ENCODE measurements around the gene PXK. TPM values are rescaled to one million over a fixed set of nuclear protein-coding genes. Genes with fewer than 3 reads are reported as not detected.
A peak's percentile ranks its signal among the peaks of the same experiment; 100 is the strongest.
"Not testable (repeated sequence)": the region's sequence is repeated elsewhere in the genome, so short reads cannot be mapped to it uniquely, and the experiment has no call there.

The PXK gene
- total RNA-seq, 1 donor from 2014 or later = 43.4 TPM

DNA sequence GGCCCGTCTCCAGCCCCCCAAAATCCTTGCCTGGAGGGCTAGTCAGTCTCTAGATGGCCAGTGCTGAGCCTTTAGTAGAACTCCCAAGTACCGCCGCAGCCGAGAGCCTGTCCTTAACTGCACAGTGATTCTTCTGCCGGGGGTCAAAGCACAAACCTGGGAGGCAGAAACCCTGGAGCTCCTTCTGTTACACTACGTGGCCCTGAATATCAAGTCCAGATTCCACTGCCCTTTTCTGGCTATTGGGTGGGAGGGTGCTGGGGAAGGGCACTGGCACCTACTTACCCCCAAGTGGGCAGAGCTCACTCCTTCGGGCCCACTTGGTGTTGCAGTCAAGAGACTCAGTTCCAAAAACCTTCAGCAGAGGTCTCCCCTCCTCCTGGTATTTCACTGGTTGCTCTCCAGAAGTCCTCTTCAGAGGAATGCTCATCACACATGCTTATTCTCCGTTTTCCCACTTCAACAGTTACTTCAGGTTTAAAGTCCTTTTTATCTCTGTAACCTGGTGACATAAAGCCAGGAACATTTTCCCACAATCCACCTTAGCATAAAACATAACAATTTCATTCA lies 90.1 kb downstream of the PXK start:
- peaks cover 4% of the 10 kb centered on the region for H3K4me1 Mint-ChIP-seq (ENCODE audit: low read depth)
- H3K9me3 Mint-ChIP-seq = no peaks in the 10 kb centered on the region

DNA sequence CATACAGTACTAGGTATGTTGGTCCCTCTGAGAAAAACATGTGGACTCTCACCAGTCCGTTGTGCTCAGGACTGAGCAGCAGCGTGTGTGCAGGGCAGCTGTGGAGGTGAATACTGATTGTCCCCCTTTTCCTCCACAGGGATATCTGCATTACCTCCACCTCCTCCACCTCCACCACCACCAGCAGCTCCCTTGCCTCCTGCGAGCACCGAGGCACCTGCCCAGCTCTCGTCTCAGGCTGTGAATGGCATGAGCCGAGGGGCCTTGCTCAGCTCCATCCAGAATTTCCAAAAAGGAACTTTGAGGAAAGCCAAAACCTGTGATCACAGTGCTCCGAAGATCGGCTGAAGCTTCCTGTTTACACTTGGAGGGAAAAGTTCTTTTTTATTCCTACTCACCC lies 91.9 kb downstream of the PXK start:
- no peaks in the 10 kb centered on the region for H3K4me1 Mint-ChIP-seq (ENCODE audit: low read depth)

More for the DNA sequence above, 90.1 kb downstream of the PXK start:
- peaks cover 30% of the 10 kb centered on the region for H3K36me3 Mint-ChIP-seq (ENCODE audit: low read depth)
- H3K27me3 Mint-ChIP-seq (ENCODE audit: insufficient read depth) = no peaks in the 10 kb centered on the region
- intact Hi-C loops (cut with micrococcal nuclease) = no loop called here
- no peak overlapping the region for H3K27ac Mint-ChIP-seq
- H3K4me3 Mint-ChIP-seq = no peak overlapping the region
- DNase-seq (ENCODE audit: low spot score) = no peak

DNA sequence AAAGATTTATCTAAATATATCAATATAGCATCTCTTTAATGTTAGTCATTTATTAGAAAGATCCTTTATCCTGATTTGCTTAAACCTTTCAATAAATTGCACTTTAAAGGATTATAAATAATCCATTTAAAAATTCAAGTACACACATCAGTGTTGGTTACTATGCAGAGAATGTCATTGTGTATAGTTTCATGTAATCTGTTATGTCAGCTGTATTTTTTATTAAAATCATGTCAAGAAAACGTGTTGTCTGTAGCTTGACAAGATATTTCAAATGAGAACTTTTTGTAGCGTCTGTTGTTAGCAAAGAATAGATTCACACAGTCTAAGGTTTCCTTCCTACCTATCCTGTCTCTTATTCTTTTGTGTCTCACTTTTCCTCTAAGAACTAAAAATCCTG lies 93.1 kb downstream of the PXK start:
- DNase-seq (ENCODE audit: low spot score) = no peak
- Mint-ChIP-seq H3K9me3 (no peaks in the 10 kb centered on the region), H3K27me3 (ENCODE audit: insufficient read depth) (no peaks in the 10 kb centered on the region), H3K27ac (no peak overlapping the region), H3K36me3 (ENCODE audit: low read depth) (peaks cover 41% of the 10 kb centered on the region), H3K4me3 (no peak overlapping the region), H3K4me1 (ENCODE audit: low read depth) (no peaks in the 10 kb centered on the region)
- intact Hi-C loops (cut with micrococcal nuclease) = no loop called here

More for the DNA sequence above, 91.9 kb downstream of the PXK start:
- Mint-ChIP-seq H3K9me3 (no peaks in the 10 kb centered on the region), H3K27ac (no peak overlapping the region), H3K4me3 (no peak overlapping the region), H3K27me3 (ENCODE audit: insufficient read depth) (no peaks in the 10 kb centered on the region), H3K36me3 (ENCODE audit: low read depth) (peaks cover 41% of the 10 kb centered on the region)
- intact Hi-C loops (cut with micrococcal nuclease) = no loop called here
- no peak for DNase-seq (ENCODE audit: low spot score)

DNA sequence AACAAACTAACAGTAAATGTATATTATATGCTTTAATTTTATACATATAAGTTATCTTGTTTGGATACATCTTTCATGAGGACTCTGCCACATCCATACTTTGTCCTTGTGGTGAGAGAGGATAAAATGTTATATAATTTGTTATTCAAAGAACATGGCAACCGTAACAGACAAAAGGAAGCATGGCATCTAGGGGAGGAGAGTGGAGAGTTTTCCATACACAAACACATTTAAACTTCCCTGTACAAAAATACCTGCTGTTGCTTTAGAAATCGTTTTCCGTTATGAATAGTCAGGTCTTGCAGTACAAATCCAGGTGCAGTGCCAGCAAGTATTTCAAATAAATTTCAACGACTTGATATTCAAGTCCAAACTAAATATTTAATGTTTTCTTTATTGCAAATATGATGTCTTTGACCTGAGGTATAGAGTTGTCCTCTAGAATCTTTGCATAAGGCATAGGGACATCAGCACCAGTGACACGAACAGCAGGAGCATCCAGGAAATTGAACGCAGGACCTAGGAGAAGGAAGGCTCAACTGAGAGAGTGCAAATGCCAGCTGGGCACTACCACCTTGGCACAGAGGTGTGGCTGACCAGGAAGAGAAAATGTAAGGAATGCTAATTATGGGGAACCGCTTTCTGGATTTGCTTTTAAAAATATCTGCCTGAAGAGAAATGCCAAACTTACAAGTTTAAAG lies 95.1 kb downstream of the PXK start:
- Mint-ChIP-seq H3K4me3 (no peak overlapping the region), H3K27me3 (ENCODE audit: insufficient read depth) (no peaks in the 10 kb centered on the region), H3K27ac (peak overlapping the region; percentile 21), H3K36me3 (ENCODE audit: low read depth) (peaks cover 46% of the 10 kb centered on the region), H3K4me1 (ENCODE audit: low read depth) (peaks cover 10% of the 10 kb centered on the region), H3K9me3 (no peaks in the 10 kb centered on the region)
- no peak for DNase-seq (ENCODE audit: low spot score)
- intact Hi-C loops (cut with micrococcal nuclease) = no loop called here

DNA sequence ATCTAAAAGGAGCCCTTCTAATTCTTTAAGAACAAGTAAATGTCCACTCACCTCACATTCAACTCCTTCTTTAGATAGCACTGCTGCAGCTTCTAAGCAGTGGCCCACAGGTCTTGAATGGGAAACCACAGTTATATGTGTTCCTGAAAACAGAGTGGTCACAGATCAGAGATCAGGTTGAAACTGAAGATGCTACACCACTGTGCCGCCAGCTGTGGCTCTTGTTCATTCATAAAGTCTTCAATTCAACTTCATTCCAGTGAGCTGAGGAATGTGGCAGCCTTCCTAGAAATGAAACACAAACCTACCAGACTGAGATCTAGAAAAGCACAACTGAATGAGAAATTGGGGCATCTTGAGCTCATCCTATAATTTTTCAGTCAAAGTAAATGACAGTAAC lies 97.0 kb downstream of the PXK start:
- no peaks in the 10 kb centered on the region for H3K9me3 Mint-ChIP-seq
- no peak overlapping the region for H3K27ac Mint-ChIP-seq
- no peak for DNase-seq (ENCODE audit: low spot score)
- H3K36me3 Mint-ChIP-seq (ENCODE audit: low read depth) = peaks cover 43% of the 10 kb centered on the region
- intact Hi-C loops (cut with micrococcal nuclease) = loop anchor here (5.0 to 10.0 kb wide), 2 partner anchors 72 to 425 kb away; partner anchors contain the start of gene FLNB
- H3K4me3 Mint-ChIP-seq = no peak overlapping the region
- peaks cover 25% of the 10 kb centered on the region for H3K4me1 Mint-ChIP-seq (ENCODE audit: low read depth)
- H3K27me3 Mint-ChIP-seq (ENCODE audit: insufficient read depth) = no peaks in the 10 kb centered on the region

DNA sequence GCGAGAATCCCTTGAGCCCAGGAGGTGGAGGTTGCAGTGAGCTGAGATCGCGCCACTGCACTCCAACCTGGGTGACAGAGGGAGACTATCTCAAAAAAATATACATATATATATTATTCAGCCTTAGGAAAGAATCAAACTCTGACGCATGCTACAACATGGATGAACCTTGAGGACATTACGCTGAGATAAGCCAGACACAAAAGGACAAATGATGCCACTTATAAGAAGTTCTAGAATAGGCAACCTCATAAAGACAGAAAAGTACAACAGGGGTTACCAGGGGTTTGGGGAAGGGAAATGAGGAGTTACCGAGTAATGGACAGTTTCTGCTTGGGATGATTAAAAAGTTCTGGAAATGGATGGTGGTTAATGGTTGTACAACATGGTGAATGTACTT lies 100.2 kb downstream of the PXK start:
- peaks cover 29% of the 10 kb centered on the region for H3K4me1 Mint-ChIP-seq (ENCODE audit: low read depth)
- no peaks in the 10 kb centered on the region for H3K9me3 Mint-ChIP-seq
- H3K36me3 Mint-ChIP-seq (ENCODE audit: low read depth) = peaks cover 29% of the 10 kb centered on the region
- H3K27me3 Mint-ChIP-seq (ENCODE audit: insufficient read depth) = no peaks in the 10 kb centered on the region
- no peak for DNase-seq (ENCODE audit: low spot score)
- H3K27ac Mint-ChIP-seq = peak overlapping the region; percentile 91
- intact Hi-C loops (cut with micrococcal nuclease) = loop anchor here (1.0 to 10.0 kb wide), 11 partner anchors 38 to 836 kb away; partner anchors contain the start of genes ABHD6, ARF4, FLNB and HTD2
- H3K4me3 Mint-ChIP-seq = peak overlapping the region; percentile 88

DNA sequence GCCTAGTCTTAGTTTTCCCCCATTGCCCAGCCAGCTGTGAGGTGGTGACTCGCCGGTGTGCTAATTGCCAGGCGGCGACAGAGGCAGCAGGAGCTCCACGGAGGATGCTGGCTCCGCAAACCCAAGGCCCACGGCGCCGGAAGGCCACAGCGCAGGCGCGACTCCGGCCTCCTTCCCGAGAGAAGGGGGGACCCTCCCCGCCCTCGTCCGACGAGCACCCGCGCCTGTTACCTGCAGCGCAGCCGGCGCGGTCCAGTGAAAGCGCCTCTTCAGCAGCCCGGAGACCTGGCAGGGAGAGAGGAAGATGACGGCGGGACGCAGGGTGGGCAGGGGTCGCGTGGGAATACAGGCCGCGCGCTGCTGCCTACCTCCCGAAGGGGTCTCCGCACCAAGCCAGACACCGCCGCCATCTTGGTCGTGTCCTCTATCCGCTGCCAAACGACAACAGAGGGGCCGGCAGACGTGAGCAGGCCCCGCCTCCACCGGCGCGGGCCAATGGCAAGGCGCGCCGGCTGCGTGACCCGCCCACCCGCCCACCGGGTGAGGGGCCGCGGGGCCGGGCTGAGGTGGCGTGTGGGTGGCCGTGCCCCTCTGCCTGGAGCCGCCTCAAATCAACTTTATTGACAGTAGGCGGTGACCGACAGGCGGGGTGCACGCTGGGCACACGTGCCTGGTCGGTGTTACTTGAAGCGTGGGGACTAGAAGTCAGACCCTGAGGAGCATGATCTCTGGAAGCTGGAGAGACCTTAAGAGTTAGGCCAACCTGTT lies 100.9 kb downstream of the PXK start, which contains the start of gene PDHB:
TSS of gene PDHB (minus strand) at position 433 of the 768 bp plus-strand sequence. CDS start at position 410, 23 bp downstream.
- Mint-ChIP-seq H3K9me3 (no peaks in the 10 kb centered on the region), H3K27ac (peak within 1 kb of the TSS; percentile 91), H3K4me1 (ENCODE audit: low read depth) (peaks cover 29% of the 10 kb centered on the region), H3K36me3 (ENCODE audit: low read depth) (peaks cover 22% of the 10 kb centered on the region), H3K27me3 (ENCODE audit: insufficient read depth) (no peaks in the 10 kb centered on the region), H3K4me3 (peak within 1 kb of the TSS; percentile 88)
- DNase-seq (ENCODE audit: low spot score) = peak; percentile 89
- intact Hi-C loops (cut with micrococcal nuclease) = loop anchor here (1.0 to 10.0 kb wide), 12 partner anchors 30 to 837 kb away; partner anchors contain the start of genes ABHD6, ARF4, FLNB and HTD2

DNA sequence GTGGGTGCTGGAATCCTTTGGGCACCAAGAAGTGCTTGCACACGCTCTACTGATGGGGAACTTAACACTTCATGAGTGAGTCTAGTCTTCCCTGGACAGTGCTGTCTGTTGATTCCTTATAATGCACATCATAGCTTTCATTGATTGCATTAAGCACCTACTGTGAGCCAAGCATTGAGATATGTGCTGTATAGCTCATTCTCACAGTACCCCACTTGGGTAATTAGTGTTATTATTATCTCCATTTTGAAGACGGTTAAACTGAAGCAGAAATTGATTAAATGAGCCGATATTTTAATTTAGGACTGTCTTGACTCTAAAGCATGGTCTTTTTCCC lies 101.4 kb downstream of the PXK start:
- H3K27ac Mint-ChIP-seq = peak overlapping the region; percentile 84

DNA sequence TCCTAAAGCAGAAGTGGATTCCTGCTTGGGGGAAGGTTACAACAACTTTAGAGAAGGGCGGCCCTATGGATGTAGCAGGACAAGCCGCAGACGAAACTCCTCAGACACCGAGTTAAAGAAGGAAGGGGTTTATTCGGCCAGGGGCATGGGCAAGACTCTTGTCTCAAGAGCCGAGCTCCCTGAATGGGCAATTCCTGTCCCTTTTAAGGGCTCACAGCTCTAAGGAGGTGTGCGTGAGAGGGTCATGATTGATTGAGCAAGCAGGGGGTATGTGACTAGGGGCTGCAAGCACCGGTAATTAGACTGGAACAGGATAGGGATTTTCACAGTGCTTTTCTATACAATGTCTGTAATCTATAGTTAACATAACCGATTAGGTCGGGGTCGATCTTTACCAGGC lies 101.8 kb downstream of the PXK start:
- H3K4me1 Mint-ChIP-seq (ENCODE audit: low read depth) = peaks cover 29% of the 10 kb centered on the region
- no peak for DNase-seq (ENCODE audit: low spot score)
- peaks cover 13% of the 10 kb centered on the region for H3K36me3 Mint-ChIP-seq (ENCODE audit: low read depth)
- H3K27me3 Mint-ChIP-seq (ENCODE audit: insufficient read depth) = peaks cover 4% of the 10 kb centered on the region
- H3K9me3 Mint-ChIP-seq = no peaks in the 10 kb centered on the region
- intact Hi-C loops (cut with micrococcal nuclease) = loop anchor here (1.0 to 10.0 kb wide), 3 partner anchors 29 to 430 kb away; partner anchors contain the start of gene FLNB
- H3K27ac Mint-ChIP-seq = no peak overlapping the region
- peak overlapping the region; percentile 88 for H3K4me3 Mint-ChIP-seq

More for the DNA sequence above, 101.4 kb downstream of the PXK start:
- Mint-ChIP-seq H3K36me3 (ENCODE audit: low read depth) (peaks cover 17% of the 10 kb centered on the region), H3K4me1 (ENCODE audit: low read depth) (peaks cover 29% of the 10 kb centered on the region), H3K4me3 (peak overlapping the region; percentile 88), H3K27me3 (ENCODE audit: insufficient read depth) (peaks cover 3% of the 10 kb centered on the region), H3K9me3 (no peaks in the 10 kb centered on the region)
- intact Hi-C loops (cut with micrococcal nuclease) = loop anchor here (1.0 to 10.0 kb wide), 3 partner anchors 29 to 429 kb away; partner anchors contain the start of gene FLNB
- no peak for DNase-seq (ENCODE audit: low spot score)

DNA sequence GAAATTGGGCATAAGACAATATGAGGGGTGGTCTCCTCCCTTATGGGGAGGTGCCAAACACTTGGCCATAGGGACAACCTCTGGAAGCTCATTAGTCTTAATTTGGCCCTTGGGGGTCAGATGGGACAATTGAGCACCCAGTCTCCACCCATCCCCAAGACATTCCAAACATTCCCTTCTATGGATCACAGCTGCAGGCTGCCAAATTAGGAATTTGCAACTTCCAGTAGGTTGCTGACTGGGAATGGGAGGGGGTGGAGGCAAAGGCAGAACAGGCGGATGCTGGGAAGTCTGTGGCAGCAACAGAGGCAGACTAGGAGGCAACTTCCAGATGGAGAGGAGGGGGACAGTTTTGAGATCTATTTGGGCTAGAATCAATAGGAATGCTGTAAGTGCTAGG lies 102.3 kb downstream of the PXK start:
- Mint-ChIP-seq H3K27me3 (ENCODE audit: insufficient read depth) (peaks cover 4% of the 10 kb centered on the region), H3K4me1 (ENCODE audit: low read depth) (peaks cover 29% of the 10 kb centered on the region), H3K4me3 (no peak overlapping the region), H3K27ac (no peak overlapping the region), H3K36me3 (ENCODE audit: low read depth) (peaks cover 9% of the 10 kb centered on the region), H3K9me3 (no peaks in the 10 kb centered on the region)
- intact Hi-C loops (cut with micrococcal nuclease) = loop anchor here (1.0 to 10.0 kb wide), 3 partner anchors 28 to 430 kb away; partner anchors contain the start of gene FLNB
- DNase-seq (ENCODE audit: low spot score) = no peak

DNA sequence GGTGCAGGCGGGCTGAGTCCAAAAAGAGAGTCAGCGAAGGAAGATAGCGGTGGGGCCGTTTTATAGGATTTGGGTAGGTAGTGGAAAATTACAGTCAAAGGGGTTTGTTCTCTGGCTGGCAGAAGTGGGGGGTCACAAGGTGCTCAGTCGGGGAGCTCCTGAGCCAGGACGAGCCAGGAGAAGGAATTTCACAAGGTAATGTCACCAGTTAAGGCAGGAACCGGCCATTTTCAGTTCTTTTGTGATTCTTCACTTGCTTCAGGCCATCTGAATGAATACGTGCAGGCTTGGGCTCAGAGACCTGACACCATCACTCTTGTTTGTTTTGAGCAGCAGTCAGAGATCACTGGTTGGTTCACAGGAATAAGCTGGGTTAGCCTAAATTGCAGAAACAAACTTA lies 104.6 kb downstream of the PXK start:
- not testable (repeated sequence) for H3K36me3 Mint-ChIP-seq (ENCODE audit: low read depth); DNase-seq (ENCODE audit: low spot score); H3K4me3 Mint-ChIP-seq; H3K9me3 Mint-ChIP-seq; H3K27me3 Mint-ChIP-seq (ENCODE audit: insufficient read depth); H3K27ac Mint-ChIP-seq
- intact Hi-C loops (cut with micrococcal nuclease) = loop anchor here (10.0 kb wide), 1 partner anchor 432 kb away; the partner anchor contains the start of gene FLNB
- H3K4me1 Mint-ChIP-seq (ENCODE audit: low read depth) = peaks cover 21% of the 10 kb centered on the region

DNA sequence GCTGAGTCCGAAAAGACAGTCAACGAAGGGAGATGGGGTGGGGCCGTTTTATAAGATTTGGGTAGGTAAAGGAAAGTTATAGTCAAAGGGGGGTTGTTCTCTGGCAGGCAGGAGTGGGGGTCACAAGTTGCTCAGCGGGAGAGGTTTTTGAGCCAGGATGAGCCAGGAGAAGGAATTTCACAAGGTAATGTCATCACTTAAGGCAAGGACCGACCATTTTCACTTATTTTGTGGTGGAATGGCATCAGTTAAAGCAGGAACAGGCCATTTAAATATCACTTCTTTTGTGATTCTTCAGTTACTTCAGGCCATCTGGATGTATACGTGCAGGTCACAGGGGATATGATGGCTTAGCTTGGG lies 108.3 kb downstream of the PXK start:
- intact Hi-C loops (cut with micrococcal nuclease); DNase-seq (ENCODE audit: low spot score); H3K27ac Mint-ChIP-seq; H3K4me3 Mint-ChIP-seq; H3K36me3 Mint-ChIP-seq (ENCODE audit: low read depth); H3K4me1 Mint-ChIP-seq (ENCODE audit: low read depth); H3K9me3 Mint-ChIP-seq; H3K27me3 Mint-ChIP-seq (ENCODE audit: insufficient read depth): not testable (repeated sequence)

Measured in activated T-helper 1 cell treated with anti-CD3 and anti-CD28 coated beads, Interleukin-12 subunit alpha, Interleukin-12 subunit beta, Interleukin-2, Interleukin-4 antibody, amounts not matched to agents 30 ng/mL and 10 ng/mL and 1 ng/mL, durations not matched to agents 14 hours and 24 hours and 36 hours (primary cell).